Activated B cell treated with CpG ODN at 0.5 μM for 24 hours (primary cell): Measurements from ENCODE around the gene TNNI3K. TPM values are rescaled to one million over a fixed set of nuclear protein-coding genes. Genes with fewer than 3 reads are reported as not detected.

Experiments
- ATAC-seq: fragments of 200-7000 bp; cut with Tn5 transposase; one replicate; pipeline ENCODE4 v1.10.0; 2021; ENCODE audit warnings: low read depth, mild to moderate bottlenecking, moderate library complexity
- CTCF ChIA-PET: fragments of 350-600 bp; sonication (Branson Sonifier 250); formaldehyde crosslinking; loops from one replicate; lab custom pipeline; 2021; ENCODE audit warnings: antibody characterized with exemption; lab: Charles Lee
- POLR2A ChIA-PET: fragments of 350-600 bp; sonication (Branson Sonifier 250); formaldehyde crosslinking; loops from one replicate; lab custom pipeline; 2021; ENCODE audit warnings: antibody characterized with exemption; lab: Charles Lee
- DNase-seq: peaks from one replicate; pipeline ENCODE4 v3.0.0; 2022
- H3K27ac Mint-ChIP-seq: one replicate; pipeline ENCODE4 v1.8.0; 2020; ENCODE audit warnings: mixed read lengths
- H3K27me3 Mint-ChIP-seq: one replicate; pipeline ENCODE4 v1.8.0; 2021; ENCODE audit warnings: mixed read lengths
- H3K36me3 Mint-ChIP-seq: one replicate; pipeline ENCODE4 v1.8.0; 2021; ENCODE audit warnings: low read depth, mixed read lengths
- H3K4me1 Mint-ChIP-seq: one replicate; pipeline ENCODE4 v1.8.0; 2021; ENCODE audit warnings: mixed read lengths
- H3K4me3 Mint-ChIP-seq: one replicate; pipeline ENCODE4 v1.8.0; 2020; ENCODE audit warnings: mild to moderate bottlenecking, mixed read lengths
- H3K9me3 Mint-ChIP-seq: one replicate; pipeline ENCODE4 v1.8.0; 2020; ENCODE audit warnings: mixed read lengths
- CTCF ChIP-seq: fragments of 200-600 bp; IDR thresholded peaks from one replicate; pipeline ENCODE4 v1.8.0; 2022; ENCODE audit warnings: antibody characterized with exemption, mild to moderate bottlenecking
- intact Hi-C: fragments of 100-400 bp; cut with micrococcal nuclease; formaldehyde crosslinking; loops from one replicate; pipeline ENCODE4 v1.15.1; 2024
- total RNA-seq: library from RNA; stranded (reverse); gene quantifications from 2 replicates; pipeline ENCODE4 v1.2.3, GENCODE V29; 2022

Gene TNNI3K
- total RNA-seq, 1 donor from 2014 or later = not detected

- H3K27me3 Mint-ChIP-seq = no peaks in the 10 kb centered on the region
- H3K4me1 Mint-ChIP-seq = no peaks in the 10 kb centered on the region
- POLR2A ChIA-PET = no interaction called here
- H3K9me3 Mint-ChIP-seq = no peaks in the 10 kb centered on the region
- H3K27ac Mint-ChIP-seq = no peak overlapping the region
- intact Hi-C loops = no loop called here
- TF ChIP-seq CTCF = no peak
- DNase-seq = no peak
- H3K36me3 Mint-ChIP-seq = no peaks in the 10 kb centered on the region
- CTCF ChIA-PET = no interaction called here
- H3K4me3 Mint-ChIP-seq = no peak overlapping the region
- no peak for ATAC-seq
These were observed 167.7 kb downstream of the TNNI3K start for GRCh38 chr1:74402873-74403272.

- intact Hi-C loops = no loop called here
- Mint-ChIP-seq H3K4me3 (no peak overlapping the region), H3K27ac (no peak overlapping the region), H3K36me3 (no peaks in the 10 kb centered on the region), H3K9me3 (no peaks in the 10 kb centered on the region), H3K4me1 (no peaks in the 10 kb centered on the region), H3K27me3 (no peaks in the 10 kb centered on the region)
- no peak for TF ChIP-seq CTCF
- CTCF ChIA-PET = no interaction called here
- ATAC-seq (no peak), DNase-seq (no peak)
- POLR2A ChIA-PET = no interaction called here
These were observed 168.4 kb downstream of the TNNI3K start for GRCh38 chr1:74403606-74404005.

DNA sequence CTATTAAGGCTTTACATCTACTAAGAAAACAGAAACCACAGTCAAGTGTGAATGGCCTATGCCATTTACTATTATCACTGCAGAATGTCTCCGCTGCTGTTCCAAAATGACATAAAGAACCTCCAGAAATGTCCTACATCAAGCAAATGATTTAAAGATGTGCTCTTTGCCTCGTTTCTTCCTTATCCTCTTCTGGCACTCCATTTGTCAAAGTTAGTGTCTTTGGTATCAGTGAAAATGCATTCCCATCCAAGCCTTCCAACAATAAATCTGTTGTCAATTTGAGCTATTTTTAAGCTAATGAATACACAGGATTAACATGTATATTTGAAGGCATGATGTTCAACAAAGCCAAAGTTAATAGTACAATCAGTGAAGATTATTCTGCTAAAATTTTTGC, 171.6 kb downstream of the TNNI3K start:
- ChIA-PET CTCF (no interaction called here), POLR2A (no interaction called here)
- no peak overlapping the region for H3K27ac Mint-ChIP-seq
- H3K27me3 Mint-ChIP-seq = no peaks in the 10 kb centered on the region
- TF ChIP-seq CTCF = no peak
- H3K4me1 Mint-ChIP-seq = no peaks in the 10 kb centered on the region
- no peaks in the 10 kb centered on the region for H3K9me3 Mint-ChIP-seq
- no peak overlapping the region for H3K4me3 Mint-ChIP-seq
- ATAC-seq (no peak), DNase-seq (no peak)
- intact Hi-C loops = no loop called here
- H3K36me3 Mint-ChIP-seq = no peaks in the 10 kb centered on the region

GRCh38 chr1:74407902-74408301, 172.7 kb downstream of the TNNI3K start:
- Mint-ChIP-seq H3K4me3 (no peak overlapping the region), H3K36me3 (no peaks in the 10 kb centered on the region), H3K27ac (no peak overlapping the region), H3K9me3 (no peaks in the 10 kb centered on the region), H3K4me1 (no peaks in the 10 kb centered on the region), H3K27me3 (no peaks in the 10 kb centered on the region)
- DNase-seq (no peak), ATAC-seq (no peak)
- intact Hi-C loops = no loop called here
- TF ChIP-seq CTCF = no peak
- POLR2A ChIA-PET = no interaction called here
- CTCF ChIA-PET = no interaction called here

DNA sequence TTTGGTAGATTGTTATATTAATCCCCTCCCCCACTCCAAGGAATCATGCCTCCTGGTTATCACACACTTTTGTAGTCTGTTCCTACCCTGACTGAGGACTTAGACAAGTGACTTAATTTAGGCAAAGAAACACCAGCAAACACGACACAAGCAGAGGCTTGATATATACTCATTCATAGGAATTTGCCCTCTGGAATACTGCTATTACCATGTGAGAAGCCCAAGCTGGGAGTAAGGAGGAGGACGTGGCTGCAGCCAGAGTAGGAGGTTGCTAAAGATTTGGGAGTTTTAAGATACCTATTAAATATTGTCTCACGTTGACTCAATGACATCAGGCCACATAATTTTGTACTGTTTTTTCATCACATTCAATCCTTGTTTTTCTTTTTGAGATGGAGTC, 177.1 kb downstream of the TNNI3K start:
- TF ChIP-seq CTCF = no peak
- Mint-ChIP-seq H3K27me3 (no peaks in the 10 kb centered on the region), H3K4me3 (no peak overlapping the region), H3K9me3 (no peaks in the 10 kb centered on the region), H3K27ac (no peak overlapping the region), H3K4me1 (no peaks in the 10 kb centered on the region), H3K36me3 (no peaks in the 10 kb centered on the region)
- intact Hi-C loops = no loop called here
- ATAC-seq (no peak), DNase-seq (no peak)
- ChIA-PET CTCF (no interaction called here), POLR2A (no interaction called here)
